Right cardiac atrium (tissue), 5 donors: ENCODE data around the gene ST3GAL3. TPM values are rescaled to one million over a fixed set of nuclear protein-coding genes. Genes with fewer than 3 reads are reported as not detected.
A peak's percentile ranks its signal among the peaks of the same experiment; 100 is the strongest.
"Not testable (repeated sequence)": the region's sequence is repeated elsewhere in the genome, so short reads cannot be mapped to it uniquely, and the experiment has no call there.

ENCODE experiments used
- ATAC-seq, 2 donors: fragments of 200-7000 bp; cut with Tn5 transposase; one replicate each; pipeline versions ENCODE4 v1.8.0 to v1.9.1; 2020; ENCODE audit warnings: moderate library complexity in 2 of 2, mild to moderate bottlenecking in 1 of 2
- DNase-seq, 3 donors: peaks; one replicate each; pipeline ENCODE4 v3.0.0-alpha.2; 2020
- H3K27ac ChIP-seq: one replicate; pipeline ENCODE4 v1.5.1; 2013; ENCODE audit warnings: mild to moderate bottlenecking, low read length, control low read depth, moderate library complexity
- H3K27me3 ChIP-seq: one replicate; pipeline ENCODE4 v1.6.1; 2013; ENCODE audit not compliant: control insufficient read depth, insufficient read depth
- H3K4me1 ChIP-seq: one replicate; pipeline ENCODE4 v1.6.1; 2013; ENCODE audit warnings: low read length; ENCODE audit not compliant: control insufficient read depth, insufficient read depth
- H3K4me3 ChIP-seq: one replicate; pipeline ENCODE4 v1.5.1; 2013; ENCODE audit warnings: low read length, control low read depth
- H3K9me3 ChIP-seq: one replicate; pipeline ENCODE4 v1.6.1; 2013; ENCODE audit warnings: low read length; ENCODE audit not compliant: control insufficient read depth
- WGBS: extraction: QIAGEN DNeasy Blood & Tissue Kit; methylation state at CpG from one replicate; pipeline ENCODE4 v1.1.7; 2013; 5-methylcytosine and 5-hydroxymethylcytosine counted together
- intact Hi-C, 4 donors: fragments of 100-400 bp; cut with DNase I; formaldehyde crosslinking; loops; one replicate each; pipeline versions ENCODE4 v1.11.0 to v1.14.0; 2022 to 2023
- polyA plus RNA-seq: library from polyadenylated mRNA; stranded (reverse); fragments of 200-250 nt; gene quantifications from one replicate; pipeline ENCODE4 v1.2.3, GENCODE V29; 2013
- total RNA-seq, 4 donors: library from RNA; stranded (reverse); fragmentation: NEBNext Ultra II Directional; extraction: Animal tissue kit (Norgen Biotek cat#: 25700); gene quantifications; one replicate each; pipeline ENCODE4 v1.2.1, GENCODE V29; 2021
- donor health status: healthy with polysubstance abuse.
- donor health status: DM: no; HTN: yes; CAD: no.
- donor health status: DM: no; HTN: no; CAD: no.
- donor health status: DM: no; HTN: yes; CAD: no; lungs with severe emphysema.
- donor health status: DM: yes; HTN: yes; CAD: no.

ST3GAL3 gene
- total and polyA plus RNA-seq, 5 donors: 19.6 to 26.3 (median 21.9) TPM

DNA sequence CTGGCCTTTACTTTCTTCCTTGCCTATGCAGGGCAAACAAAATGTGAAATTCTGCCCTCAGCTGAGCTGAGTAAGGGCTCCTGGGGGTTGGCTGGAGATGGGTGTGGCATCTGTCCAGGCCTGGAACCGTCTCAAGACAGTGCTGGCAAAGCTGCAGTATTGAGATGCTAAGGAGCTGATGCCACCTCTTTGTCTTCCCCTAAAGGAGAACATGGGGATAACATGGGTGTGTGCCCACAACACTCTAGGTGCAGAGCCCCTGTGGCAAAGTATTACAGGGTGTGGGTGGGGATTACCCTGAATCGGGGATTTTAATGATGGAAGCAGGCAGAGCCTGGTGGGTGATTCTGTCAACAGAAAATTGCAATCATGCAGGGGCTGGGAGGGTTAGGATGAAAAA is 2.5 kb upstream of the ST3GAL3 start:
- no peaks in the 10 kb centered on the region for H3K9me3 ChIP-seq

DNA sequence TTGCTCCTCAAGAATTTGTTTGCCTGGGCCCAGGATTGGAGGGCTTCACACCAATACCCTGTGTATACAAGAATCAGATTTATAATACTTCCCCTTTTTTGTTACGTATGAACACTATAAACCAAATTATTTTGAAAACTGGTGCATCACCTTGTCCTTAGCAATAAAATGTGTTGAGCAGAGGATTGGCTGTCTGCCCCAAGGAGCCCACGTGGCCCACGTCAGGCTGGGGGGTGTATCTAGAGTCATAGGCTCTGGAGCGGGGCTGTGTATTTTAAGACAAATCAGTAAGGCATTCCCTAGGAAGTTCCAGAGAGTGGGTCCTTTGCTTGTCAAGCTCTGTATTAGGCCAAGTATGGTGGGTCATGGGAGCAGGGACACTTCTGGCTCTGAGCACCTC is 2.0 kb upstream of the ST3GAL3 start:
- Histone ChIP-seq H3K4me1 (no peaks in the 10 kb centered on the region), H3K4me3 (no peak overlapping the region), H3K27me3 (no peaks in the 10 kb centered on the region), H3K9me3 (no peaks in the 10 kb centered on the region), H3K27ac (no peak overlapping the region)
- ATAC-seq (no peak), DNase-seq (no peak)
- WGBS: 76% methylated on average over 4 of the region's 4 CpGs
- intact Hi-C loops: no loop called here

More for the DNA sequence above, 2.5 kb upstream of the ST3GAL3 start:
- WGBS: 42% methylated on average over 2 of the region's 2 CpGs
- intact Hi-C loops: no loop called here
- ATAC-seq (no peak), DNase-seq (peak in 2 of 3 donors; percentile 39 to 68)
- H3K27me3 ChIP-seq: no peaks in the 10 kb centered on the region
- H3K4me3 ChIP-seq: no peak overlapping the region
- no peaks in the 10 kb centered on the region for H3K4me1 ChIP-seq
- H3K27ac ChIP-seq: no peak overlapping the region

DNA sequence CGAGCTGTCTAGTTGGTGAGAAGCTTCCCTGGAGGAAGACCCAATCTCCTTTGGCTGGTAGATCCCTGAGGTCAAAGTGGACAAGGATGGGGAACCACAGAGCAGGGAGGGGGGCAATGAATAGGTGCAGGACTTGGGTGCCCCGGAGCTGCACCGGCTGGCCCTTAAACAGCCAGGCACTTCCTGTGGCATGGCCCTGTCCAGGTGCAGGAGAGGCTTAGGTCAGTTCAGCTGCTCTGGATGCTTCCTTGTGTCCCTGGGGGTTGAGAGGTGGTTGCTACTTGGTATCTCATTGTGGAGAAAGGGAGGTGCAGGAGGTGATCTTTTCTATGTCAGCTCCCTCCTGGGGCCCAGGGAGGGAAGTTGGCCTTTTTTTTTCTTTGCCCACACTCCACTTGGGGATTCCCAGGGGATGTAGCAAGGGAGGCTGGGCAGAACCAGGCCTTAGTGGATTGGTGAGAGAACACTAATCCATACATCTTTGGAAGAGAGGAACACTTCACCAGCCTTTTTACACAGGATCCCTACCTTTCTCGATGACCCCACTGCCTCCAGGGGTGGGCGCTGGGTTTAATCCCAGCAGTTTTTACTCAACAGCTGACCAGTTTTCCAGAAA is 1.2 kb upstream of the ST3GAL3 start:
- intact Hi-C loops: no loop called here
- Histone ChIP-seq H3K4me3 (no peak overlapping the region), H3K27me3 (no peaks in the 10 kb centered on the region), H3K27ac (no peak overlapping the region), H3K9me3 (no peaks in the 10 kb centered on the region), H3K4me1 (no peaks in the 10 kb centered on the region)
- WGBS: 72% methylated on average over 5 of the region's 5 CpGs
- no peak for ATAC-seq
- DNase-seq: no peak

DNA sequence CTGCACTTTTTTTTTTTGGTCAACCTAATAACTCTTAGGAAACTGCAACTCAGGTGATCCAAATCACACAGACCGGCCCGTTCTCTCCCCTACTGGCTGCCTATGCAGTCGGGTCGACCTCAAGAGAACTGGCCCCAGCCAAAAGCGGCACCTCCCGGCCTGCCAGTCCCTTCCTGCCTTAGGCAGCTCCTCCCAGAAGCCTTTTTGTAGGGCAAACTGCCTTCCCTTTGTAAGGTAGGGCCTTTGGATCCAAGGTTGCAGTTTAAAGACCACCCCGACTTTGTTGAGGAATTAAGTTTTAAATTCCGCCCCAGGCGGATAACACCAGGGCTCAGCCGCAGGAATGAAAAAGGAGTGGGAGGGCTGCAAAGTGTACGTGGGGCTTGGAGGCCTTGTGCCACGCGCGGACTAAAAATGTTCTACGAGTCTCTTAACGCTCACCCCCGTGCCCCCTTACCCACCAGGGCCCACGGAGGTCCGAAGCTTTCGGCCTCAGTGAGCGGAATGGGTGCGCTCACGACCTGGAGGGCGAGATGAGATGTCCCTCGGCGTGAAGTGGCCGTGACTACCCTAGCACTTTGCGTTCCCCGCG is 642 bp upstream of the ST3GAL3 start:
- intact Hi-C loops: no loop called here
- Histone ChIP-seq H3K4me1 (no peaks in the 10 kb centered on the region), H3K27ac (no peak overlapping the region), H3K9me3 (no peaks in the 10 kb centered on the region), H3K4me3 (peak overlapping the region; percentile 91), H3K27me3 (no peaks in the 10 kb centered on the region)
- 4% methylated on average over 30 of the region's 30 CpGs for WGBS
- DNase-seq (peak in 1 of 3 donors; percentile 23), ATAC-seq (peak; percentile 5 to 24)

DNA sequence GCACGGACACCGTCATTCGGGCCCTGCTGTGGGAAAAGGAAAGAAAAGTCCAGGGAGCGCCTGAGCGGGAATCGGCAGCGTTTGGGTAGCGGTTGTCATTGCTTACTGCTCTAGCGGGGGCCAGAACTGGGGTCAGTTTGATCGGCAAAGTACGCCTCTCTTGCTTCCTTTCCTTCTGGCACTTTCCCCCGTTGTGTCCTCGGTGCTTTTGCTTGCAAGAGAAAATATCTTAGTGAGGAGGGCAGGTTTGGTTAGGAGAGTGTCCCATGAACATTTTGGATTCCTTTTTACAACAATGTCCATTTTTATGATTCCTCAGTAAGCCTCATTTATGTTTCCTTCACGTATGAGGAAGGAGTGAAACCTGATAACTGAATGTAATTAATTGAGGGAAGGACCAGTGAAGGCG is 670 bp downstream of the ST3GAL3 start:
- 2% methylated on average over 15 of the region's 15 CpGs for WGBS
- ATAC-seq: no peak
- H3K4me1 ChIP-seq: no peaks in the 10 kb centered on the region
- intact Hi-C loops: no loop called here
- H3K27ac ChIP-seq: peak overlapping the region; percentile 73
- no peak for DNase-seq
- no peaks in the 10 kb centered on the region for H3K9me3 ChIP-seq
- peak overlapping the region; percentile 91 for H3K4me3 ChIP-seq
- H3K27me3 ChIP-seq: no peaks in the 10 kb centered on the region

DNA sequence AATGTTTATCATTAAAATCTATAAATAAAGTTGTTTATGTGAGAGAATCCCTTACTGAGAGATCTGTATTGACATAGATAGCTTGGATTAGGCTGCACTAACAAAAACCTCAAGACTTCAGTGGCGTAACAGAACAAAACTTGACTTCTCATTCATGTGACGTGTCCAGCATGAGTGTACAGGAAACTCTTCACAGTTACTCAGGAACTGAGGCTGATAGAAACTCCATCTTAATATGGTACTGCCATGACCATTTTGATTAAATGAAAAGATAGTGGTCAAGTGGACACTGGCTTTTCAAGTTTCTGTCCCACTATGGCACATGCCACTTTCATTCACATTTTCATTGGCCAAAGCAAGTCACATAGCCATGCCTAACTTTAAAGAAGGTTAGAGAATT is 3.7 kb downstream of the ST3GAL3 start:
- Histone ChIP-seq H3K27me3 (no peaks in the 10 kb centered on the region), H3K9me3 (no peaks in the 10 kb centered on the region), H3K4me1 (no peaks in the 10 kb centered on the region), H3K27ac (no peak overlapping the region), H3K4me3 (no peak overlapping the region)
- intact Hi-C loops: no loop called here
- ATAC-seq (no peak), DNase-seq (no peak)
- WGBS: 89% methylated on average over 2 of the region's 2 CpGs

DNA sequence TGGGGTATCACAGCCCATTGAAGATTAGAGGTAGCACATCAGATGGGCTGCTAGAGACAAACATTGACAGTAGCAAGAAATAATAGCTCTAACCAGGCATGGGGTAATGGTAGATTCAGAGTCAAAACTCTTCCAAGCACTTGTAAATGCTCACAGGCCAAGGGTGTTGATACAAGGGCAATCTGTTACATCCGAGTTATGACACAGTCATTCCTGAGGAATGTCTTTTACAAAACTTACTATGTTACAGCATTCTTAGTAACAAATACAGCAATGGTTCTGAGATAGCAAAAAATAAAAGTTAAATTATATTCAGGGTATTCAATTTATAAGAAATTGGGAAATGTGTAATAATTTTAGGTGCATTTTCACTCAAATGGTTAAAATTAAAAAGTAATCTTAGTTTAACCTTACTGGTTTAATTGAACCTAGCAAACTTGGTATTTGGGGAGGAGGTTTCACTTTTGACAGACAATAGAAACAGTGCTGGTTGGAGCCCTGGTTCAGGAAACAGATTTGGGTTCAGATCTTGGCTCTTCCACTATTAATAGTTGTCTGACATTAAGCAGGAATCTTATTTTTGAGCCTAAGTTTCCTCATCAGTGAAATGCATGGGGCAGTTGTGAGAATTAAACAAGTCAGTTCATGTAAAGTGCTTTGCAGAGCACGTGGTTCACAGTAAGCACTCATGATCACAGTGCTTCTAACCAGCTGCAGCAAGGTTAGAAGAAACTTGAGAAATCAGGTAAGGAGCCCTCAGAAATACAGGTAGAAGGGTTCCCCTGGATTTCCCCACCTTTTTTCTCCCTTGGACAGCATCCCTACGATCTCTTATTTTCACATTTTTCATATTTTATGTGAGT is 4.4 kb downstream of the ST3GAL3 start:
- Histone ChIP-seq H3K9me3 (no peaks in the 10 kb centered on the region), H3K4me1 (no peaks in the 10 kb centered on the region), H3K27ac (no peak overlapping the region), H3K4me3 (no peak overlapping the region), H3K27me3 (no peaks in the 10 kb centered on the region)
- ATAC-seq (no peak), DNase-seq (no peak)
- intact Hi-C loops: no loop called here
- WGBS: 81% methylated on average over 3 of the region's 3 CpGs

DNA sequence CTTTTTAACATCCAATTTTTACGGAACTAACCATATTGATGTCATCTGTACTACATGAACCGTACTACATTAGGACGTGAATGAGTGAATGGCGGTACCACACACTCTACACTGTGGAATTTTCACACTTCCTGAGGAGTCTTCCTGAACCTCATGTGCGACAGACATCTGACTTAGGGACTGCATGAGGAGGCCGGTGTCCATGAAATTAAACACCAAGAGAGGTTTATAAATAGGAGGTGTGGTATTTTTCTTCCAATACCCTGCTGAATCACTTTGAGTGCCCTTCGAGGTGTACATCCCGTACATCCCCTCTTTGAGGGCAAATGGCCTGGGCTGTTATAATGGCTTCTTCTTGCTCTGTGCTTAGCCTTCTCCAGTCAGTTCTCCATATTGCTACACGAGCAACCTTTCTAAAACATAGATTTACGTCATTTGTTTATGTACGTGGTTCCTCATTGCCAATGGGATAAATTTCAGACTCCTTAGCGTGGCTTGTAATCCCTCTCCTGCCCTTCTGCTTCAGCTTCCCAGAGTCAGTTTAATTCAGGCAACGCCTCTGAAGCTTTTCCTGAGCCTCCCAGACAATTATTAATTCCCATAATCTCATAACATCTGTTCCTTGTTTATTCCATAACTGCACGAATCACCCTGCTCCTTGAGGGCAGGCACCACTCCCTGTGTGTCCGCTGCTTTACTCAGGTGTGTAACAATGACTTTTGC is 9.4 kb downstream of the ST3GAL3 start:
- 83% methylated on average over 15 of the region's 15 CpGs for WGBS
- Histone ChIP-seq H3K4me3 (no peak overlapping the region), H3K27me3 (no peaks in the 10 kb centered on the region), H3K9me3 (no peaks in the 10 kb centered on the region), H3K27ac (no peak overlapping the region), H3K4me1 (no peaks in the 10 kb centered on the region)
- intact Hi-C loops: no loop called here
- DNase-seq (no peak), ATAC-seq (no peak)

DNA sequence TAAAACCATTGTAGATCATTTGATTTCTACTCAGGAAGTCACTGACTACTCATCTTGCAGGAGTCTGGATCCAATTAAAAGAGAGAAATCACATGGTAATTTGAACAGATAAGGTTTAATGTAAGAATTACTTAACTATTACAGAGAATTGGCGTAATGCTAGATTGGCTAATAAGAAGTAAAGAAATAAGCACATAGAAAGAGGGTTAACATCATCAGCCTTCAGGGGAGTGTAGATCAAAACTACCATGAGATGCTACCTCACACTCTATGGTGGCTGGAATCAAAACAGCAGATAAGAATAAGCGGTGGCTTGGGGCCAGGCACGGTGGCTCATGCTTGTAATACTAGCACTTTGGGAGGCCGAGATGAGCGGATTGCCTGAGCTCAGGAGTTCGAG is 11.7 kb downstream of the ST3GAL3 start:
- H3K27me3 ChIP-seq: no peaks in the 10 kb centered on the region
- no peaks in the 10 kb centered on the region for H3K4me1 ChIP-seq
- H3K9me3 ChIP-seq: no peaks in the 10 kb centered on the region
- H3K4me3 ChIP-seq: no peak overlapping the region
- no peak overlapping the region for H3K27ac ChIP-seq
- intact Hi-C loops: no loop called here
- DNase-seq (no peak), ATAC-seq (no peak)
- WGBS: 88% methylated on average over 6 of the region's 6 CpGs

DNA sequence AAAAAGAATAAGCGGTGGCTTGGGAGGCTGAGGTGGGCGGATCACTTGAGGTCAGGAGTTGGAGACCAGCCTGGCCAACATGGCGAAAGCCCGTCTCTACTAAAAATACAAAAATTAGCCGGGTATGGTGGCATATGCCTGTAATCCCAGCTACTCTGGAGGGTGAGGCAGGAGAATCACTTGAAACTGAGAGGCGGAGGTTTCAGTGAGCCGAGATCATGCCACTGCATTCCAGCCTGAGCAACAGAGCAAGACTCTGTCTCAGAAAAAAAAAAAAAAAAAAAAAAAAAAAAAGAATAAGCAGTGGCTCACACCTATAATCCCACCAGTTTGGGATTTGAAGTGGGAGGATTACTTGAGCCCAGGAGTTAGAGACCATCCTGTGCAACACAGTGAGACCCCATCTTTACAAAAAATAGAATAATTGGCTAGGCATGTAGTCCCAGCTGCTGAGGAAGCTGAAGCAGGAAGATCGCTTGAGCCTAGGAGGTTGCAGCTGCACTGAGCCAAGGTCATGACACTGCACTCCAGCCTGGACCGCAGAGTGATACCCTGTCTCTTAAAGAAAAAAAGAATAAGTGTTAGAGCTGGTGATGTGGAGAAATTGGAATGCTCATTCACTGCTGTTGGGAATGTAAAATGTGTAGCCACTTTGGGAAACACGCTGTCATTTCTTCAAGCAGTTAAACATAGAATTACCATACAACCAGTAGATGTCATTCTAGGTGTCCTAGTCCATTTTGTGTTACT is 12.5 kb downstream of the ST3GAL3 start:
- H3K27ac ChIP-seq, DNase-seq, intact Hi-C loops, H3K9me3 ChIP-seq, ATAC-seq, H3K4me3 ChIP-seq, H3K27me3 ChIP-seq, H3K4me1 ChIP-seq: not testable (repeated sequence)
- WGBS: 83% methylated on average over 10 of the region's 10 CpGs
